DND-41 (cell line): Measurements from ENCODE around the gene MYL6.
"Not testable (repeated sequence)": the region's sequence is repeated elsewhere in the genome, so short reads cannot be mapped to it uniquely, and the experiment has no call there.

Source experiments
- ATAC-seq: fragments of 200-7000 bp; cut with Tn5 transposase; 3 replicates; pipeline ENCODE4 v1.9.1; 2021; ENCODE audit warnings: low read depth; ENCODE audit not compliant: insufficient read depth
- DNase-seq: peaks from one replicate; pipeline ENCODE4 v3.0.0-alpha.2; 2020
- H2AFZ ChIP-seq: 2 replicates; pipeline ENCODE4 v1.6.0; 2012; ENCODE audit warnings: low read depth, low read length
- H3K27ac ChIP-seq: 2 replicates; pipeline ENCODE4 v1.5.1; 2012; ENCODE audit warnings: low read length, inconsistent platforms
- H3K27me3 ChIP-seq: fragments of 200-600 bp; sonication (generic); 2 replicates; pipeline ENCODE4 v1.6.0; 2012; ENCODE audit warnings: low read length, mild to moderate bottlenecking, inconsistent platforms; ENCODE audit not compliant: insufficient read depth, poor library complexity
- H3K36me3 ChIP-seq: 2 replicates; pipeline ENCODE4 v1.5.1; 2012; ENCODE audit warnings: low read length, inconsistent platforms; ENCODE audit not compliant: insufficient read depth
- H3K4me1 ChIP-seq: 2 replicates; pipeline ENCODE4 v1.5.1; 2012; ENCODE audit warnings: mild to moderate bottlenecking, low read length; ENCODE audit not compliant: insufficient read depth
- H3K4me2 ChIP-seq: 2 replicates; pipeline ENCODE4 v1.6.0; 2012; ENCODE audit warnings: mild to moderate bottlenecking, moderate library complexity, low read length, inconsistent platforms; ENCODE audit not compliant: insufficient read depth
- H3K4me3 ChIP-seq, 2 experiments: fragments of 200-600 bp in 1 of 2; shearing (Covaris generic) in 1 of 2; 2 replicates each; pipeline ENCODE4 v1.5.1; 2012 to 2016; ENCODE audit warnings: inconsistent platforms in 2 of 2, low read length in 2 of 2, mild to moderate bottlenecking in 2 of 2, low read depth in 1 of 2, moderate library complexity in 1 of 2
- H3K79me2 ChIP-seq: 2 replicates; pipeline ENCODE4 v1.6.0; 2012; ENCODE audit warnings: low read length, inconsistent platforms; ENCODE audit not compliant: insufficient read depth
- H3K9ac ChIP-seq: 2 replicates; pipeline ENCODE4 v1.6.0; 2012; ENCODE audit warnings: low read depth, mild to moderate bottlenecking, inconsistent platforms, low read length, moderate library complexity
- H3K9me3 ChIP-seq: 2 replicates; pipeline ENCODE4 v1.5.1; 2012; ENCODE audit warnings: low read length, moderate library complexity, mild to moderate bottlenecking, inconsistent platforms; ENCODE audit not compliant: insufficient read depth, severe bottlenecking
- H4K20me1 ChIP-seq: 2 replicates; pipeline ENCODE4 v1.6.0; 2012; ENCODE audit warnings: low read length; ENCODE audit not compliant: insufficient read depth
- CTCF ChIP-seq: IDR thresholded peaks from 2 replicates; pipeline ENCODE4 v1.5.1; 2012; ENCODE audit warnings: borderline replicate concordance, low read length, moderate library complexity, mild to moderate bottlenecking; ENCODE audit not compliant: poor library complexity, severe bottlenecking; ENCODE audit errors: extremely low read depth
- EZH2 ChIP-seq: IDR thresholded peaks from 3 replicates; pipeline ENCODE4 v1.6.1; 2012; ENCODE audit warnings: borderline replicate concordance, low read depth, mild to moderate bottlenecking, moderate library complexity, low read length, inconsistent platforms; ENCODE audit not compliant: severe bottlenecking

MYL6 gene

GRCh38 chr12:56154246-56154771, 3.9 kb upstream of the MYL6 start:
- Histone ChIP-seq H3K9ac (peak overlapping the region; percentile 89), H3K79me2 (peaks cover 57% of the 10 kb centered on the region), H3K27me3 (no peaks in the 10 kb centered on the region), H3K9me3 (no peaks in the 10 kb centered on the region), H3K4me2 (peak overlapping the region; percentile 99), H3K27ac (peak overlapping the region; percentile 93), H2AFZ (no peak overlapping the region), H3K4me3 (no peak overlapping the region), H3K36me3 (peaks cover 20% of the 10 kb centered on the region), H4K20me1 (no peaks in the 10 kb centered on the region), H3K4me1 (peaks cover 58% of the 10 kb centered on the region)
- DNase-seq (no peak), ATAC-seq (no peak)
- no peak for TF ChIP-seq EZH2
- TF ChIP-seq CTCF = no peak

- peaks cover 62% of the 10 kb centered on the region for H3K79me2 ChIP-seq
- no peak for ATAC-seq
- TF ChIP-seq CTCF (no peak), EZH2 (no peak)
- no peak overlapping the region for H3K27ac ChIP-seq
- H3K27me3 ChIP-seq = no peaks in the 10 kb centered on the region
- H3K9ac ChIP-seq = peak overlapping the region; percentile 89; the same call in 1 of the 2 replicates
- no peaks in the 10 kb centered on the region for H4K20me1 ChIP-seq
- no peaks in the 10 kb centered on the region for H3K9me3 ChIP-seq
- no peak overlapping the region for H2AFZ ChIP-seq
- DNase-seq = no peak
- no peak overlapping the region for H3K4me3 ChIP-seq
- peak overlapping the region; percentile 99; the same call in 1 of the 2 replicates for H3K4me2 ChIP-seq
- peaks cover 63% of the 10 kb centered on the region for H3K4me1 ChIP-seq
- H3K36me3 ChIP-seq = peaks cover 25% of the 10 kb centered on the region
These were observed 3.3 kb upstream of the MYL6 start for GRCh38 chr12:56154818-56155217.

- Histone ChIP-seq H3K4me2 (no peak overlapping the region), H3K4me1 (peaks cover 69% of the 10 kb centered on the region), H2AFZ (no peak overlapping the region), H4K20me1 (no peaks in the 10 kb centered on the region), H3K27me3 (no peaks in the 10 kb centered on the region), H3K27ac (no peak overlapping the region), H3K9me3 (no peaks in the 10 kb centered on the region), H3K79me2 (peaks cover 67% of the 10 kb centered on the region), H3K4me3 (no peak overlapping the region), H3K36me3 (peaks cover 31% of the 10 kb centered on the region), H3K9ac (no peak overlapping the region; the same call in 1 of the 2 replicates)
- no peak for DNase-seq
- no peak for ATAC-seq
- no peak for TF ChIP-seq CTCF
- no peak for TF ChIP-seq EZH2
These were observed 2.8 kb upstream of the MYL6 start for GRCh38 chr12:56155256-56155845.

- H2AFZ ChIP-seq = 0 out of 2 replicates have a peak overlapping the region, but pooled peaks have one; percentile 83
These were observed 1.5 kb upstream of the MYL6 start for GRCh38 chr12:56156464-56157200.

More at GRCh38 chr12:56156464-56157200, 1.5 kb upstream of the MYL6 start:
- not testable (repeated sequence) for H3K27me3 ChIP-seq, H4K20me1 ChIP-seq, DNase-seq, H3K9me3 ChIP-seq, ATAC-seq
- peaks cover 72% of the 10 kb centered on the region for H3K4me1 ChIP-seq
- H3K4me3 ChIP-seq = peak overlapping the region in 1 of 2 experiments; percentile 69; a peak in 2 of 4 replicates
- peak overlapping the region; percentile 89; the same call in 1 of the 2 replicates for H3K27ac ChIP-seq
- peak overlapping the region; percentile 89 for H3K9ac ChIP-seq
- H3K36me3 ChIP-seq = peaks cover 44% of the 10 kb centered on the region
- H3K4me2 ChIP-seq = peak overlapping the region; percentile 78
- peaks cover 75% of the 10 kb centered on the region for H3K79me2 ChIP-seq
